Bronchus fibroblast of lung (primary cell): ENCODE measurements around the gene HERC4. TPM values are rescaled to one million over a fixed set of nuclear protein-coding genes. Genes with fewer than 3 reads are reported as not detected.

Experiments used
- total RNA-seq: library from RNA; depleted of rRNA; stranded (reverse); fragments of >200 nt; gene quantifications from 2 replicates; pipeline ENCODE4 v1.2.3, GENCODE V29; 2015

HERC4 gene
- 30.0 and 30.1 TPM in 2 replicates for total RNA-seq

GRCh38 chr10:68074775-68075549, at the start of gene HERC4:
HERC4 (minus strand) TSS chr10:68075283; CDS start chr10:68073108, 2,175 bp downstream.

GRCh38 chr10:68109331-68109730, 34.2 kb upstream of the HERC4 start, which contains the start of gene MYPN:
MYPN (plus strand) TSS chr10:68109488; CDS start chr10:68121439, 11,951 bp downstream.

GRCh38 chr10:67884313-67884841, 190.7 kb downstream of the HERC4 start, which contains the start of gene SIRT1:
SIRT1 (plus strand) TSS chr10:67884656; CDS start chr10:67884722, 66 bp downstream.

Other genes starting within 250 kb of the HERC4 start
- 1.8 and 2.2 TPM in 2 replicates for gene DNAJC12, start 237.1 kb downstream of the HERC4 start, total RNA-seq
- 10.9 and 11.6 TPM in 2 replicates for gene SIRT1, start 190.6 kb downstream of the HERC4 start, total RNA-seq
- 3.4 and 3.9 TPM in 2 replicates for gene MYPN, start 34.2 kb upstream of the HERC4 start, total RNA-seq
- gene ATOH7, start 156.8 kb upstream of the HERC4 start, total RNA-seq = 0.30 TPM in 1 of 2 replicates, not detected in the other